Neural progenitor cell (in vitro differentiated cells): ENCODE results near the gene NDUFA1.
"Not testable (repeated sequence)": the region's sequence is repeated elsewhere in the genome, so short reads cannot be mapped to it uniquely, and the experiment has no call there.

Experiments
- CTCF ChIP-seq: fragments of 200-600 bp; sonication (generic); IDR thresholded peaks from 2 replicates; pipeline ENCODE4 v1.5.1; 2017; ENCODE audit warnings: antibody characterized with exemption, mild to moderate bottlenecking
- EZH2 ChIP-seq: fragments of 200-600 bp; sonication (generic); IDR thresholded peaks from 2 replicates; pipeline ENCODE4 v1.6.1; 2017; ENCODE audit warnings: antibody characterized with exemption, mild to moderate bottlenecking, moderate library complexity

- TF ChIP-seq CTCF, EZH2: not testable (repeated sequence)
Measured at GRCh38 chrX:119922391-119922790, 50.8 kb downstream of the NDUFA1 start.
